ENCODE results near the gene ADGRL1.

The ADGRL1 gene

GRCh38 chr19:14136509-14137281 lies 69.3 kb downstream of the ADGRL1 start, which contains the start of gene ASF1B:
Gene ASF1B (minus strand): TSS chr19:14136589. CDS start chr19:14136456, 133 bp downstream.
- TF ChIP-seq NFIC (IDR thresholded peaks at IDR 0.05) (no peak), TAF1 (IDR thresholded peaks at IDR 0.05; ENCODE audit: low read depth) (peak; percentile 90), FOXM1 (IDR thresholded peaks at IDR 0.05; ENCODE audit: borderline replicate concordance, low read depth) (peak; percentile 73), EGR1 (IDR thresholded peaks at IDR 0.05) (no peak), RAD21 (IDR thresholded peaks at IDR 0.05; ENCODE audit: low read depth) (peak; percentile 65), CREB1 (IDR thresholded peaks at IDR 0.05; ENCODE audit: low read depth) (peak; percentile 73), REST (IDR thresholded peaks at IDR 0.05; ENCODE audit: low read depth) (no peak), USF1 (IDR thresholded peaks at IDR 0.05) (peak; percentile 29; the same call in 1 of the 2 replicates), YY1 (IDR thresholded peaks at IDR 0.05; ENCODE audit: low read depth) (no peak; the same call in 1 of the 2 replicates), MAX (IDR thresholded peaks at IDR 0.05) (peak; percentile 94), TCF12 (IDR thresholded peaks at IDR 0.05; ENCODE audit: low read depth) (no peak), CEBPB (IDR thresholded peaks at IDR 0.05) (no peak), TEAD4 (IDR thresholded peaks at IDR 0.05) (no peak; the same call in 1 of the 2 replicates), ZBTB7A (IDR thresholded peaks at IDR 0.05; ENCODE audit: low read depth) (no peak), EP300 (IDR thresholded peaks at IDR 0.05; ENCODE audit: borderline replicate concordance) (no peak)

- TF ChIP-seq ZBTB7A (IDR thresholded peaks at IDR 0.05; ENCODE audit: low read depth) (no peak; the same call in 1 of the 2 replicates), YY1 (IDR thresholded peaks at IDR 0.05; ENCODE audit: low read depth) (0 out of 2 replicates have a peak, but pooled peaks have one; percentile 34)
Measured at GRCh38 chr19:14135985-14136508, 69.9 kb downstream of the ADGRL1 start.

- TF ChIP-seq CREB1 (IDR thresholded peaks at IDR 0.05; ENCODE audit: low read depth) (no peak), TEAD4 (IDR thresholded peaks at IDR 0.05) (no peak), NFIC (IDR thresholded peaks at IDR 0.05) (no peak), REST (IDR thresholded peaks at IDR 0.05; ENCODE audit: low read depth) (no peak), EP300 (IDR thresholded peaks at IDR 0.05; ENCODE audit: borderline replicate concordance) (no peak), ZBTB7A (IDR thresholded peaks at IDR 0.05; ENCODE audit: low read depth) (no peak), TCF12 (IDR thresholded peaks at IDR 0.05; ENCODE audit: low read depth) (no peak), MAX (IDR thresholded peaks at IDR 0.05) (no peak), FOXM1 (IDR thresholded peaks at IDR 0.05; ENCODE audit: borderline replicate concordance, low read depth) (no peak), EGR1 (IDR thresholded peaks at IDR 0.05) (no peak)
Measured at GRCh38 chr19:14135355-14135754, 70.6 kb downstream of the ADGRL1 start.

- TF ChIP-seq EP300 (IDR thresholded peaks at IDR 0.05; ENCODE audit: borderline replicate concordance) (no peak), FOXM1 (IDR thresholded peaks at IDR 0.05; ENCODE audit: borderline replicate concordance, low read depth) (no peak), TAF1 (IDR thresholded peaks at IDR 0.05; ENCODE audit: low read depth) (no peak), USF1 (IDR thresholded peaks at IDR 0.05) (no peak), EGR1 (IDR thresholded peaks at IDR 0.05) (no peak), REST (IDR thresholded peaks at IDR 0.05; ENCODE audit: low read depth) (no peak), NFIC (IDR thresholded peaks at IDR 0.05) (no peak), CEBPB (IDR thresholded peaks at IDR 0.05) (no peak), TEAD4 (IDR thresholded peaks at IDR 0.05) (no peak), YY1 (IDR thresholded peaks at IDR 0.05; ENCODE audit: low read depth) (no peak), TCF12 (IDR thresholded peaks at IDR 0.05; ENCODE audit: low read depth) (no peak), MAX (IDR thresholded peaks at IDR 0.05) (no peak)
Measured at GRCh38 chr19:14127929-14128509, 78.0 kb downstream of the ADGRL1 start.
